HepG2 (cell line): ENCODE measurements around the gene FNBP1L. TPM values are rescaled to one million over a fixed set of nuclear protein-coding genes. Genes with fewer than 3 reads are reported as not detected.

Experiments used
- ATAC-seq: fragments of 200-7000 bp; cut with Tn5 transposase; 3 replicates; pipeline ENCODE4 v1.9.1; 2020; ENCODE audit warnings: mild to moderate bottlenecking, moderate library complexity
- BruUV-seq: library from RNA; stranded (reverse); fragments of 400-500 nt; replicated peaks from 2 replicates; lab custom pipeline; 2021; lab: Mats Ljungman, UMichigan
- CTCF ChIA-PET: fragments of 300-600 bp; formaldehyde crosslinking; extraction: SDS; loops from one replicate; lab custom pipeline; 2021; ENCODE audit warnings: low total read pairs, inconsistent platforms, low intra/inter-chr PET ratio; lab: Yijun Ruan, JAX
- POLR2A ChIA-PET: fragments of 350-600 bp; sonication (Branson Sonifier 250); formaldehyde crosslinking; loops from one replicate; lab custom pipeline; 2020; ENCODE audit warnings: antibody characterized with exemption, inconsistent platforms; lab: Yijun Ruan, JAX
- DNase-seq: peaks from one replicate; pipeline ENCODE4 v3.0.0-alpha.2; 2015; ENCODE audit warnings: low spot score
- FAIRE-seq: peaks from 3 replicates; lab custom pipeline; 2011; peaks lifted over from hg19 to GRCh38; lab: Jason Lieb, UNC
- H2AFZ ChIP-seq: one replicate; pipeline ENCODE4 v1.6.1; 2011; ENCODE audit warnings: low read length, inconsistent platforms
- H3K27ac ChIP-seq: fragments of 300-600 bp; 3 replicates; pipeline ENCODE4 v1.8.0; 2011; ENCODE audit warnings: mixed run types, mild to moderate bottlenecking, mixed read lengths, low read length, inconsistent platforms; ENCODE audit not compliant: insufficient read depth; ENCODE audit errors: extremely low read length
- H3K27me3 ChIP-seq, 2 experiments: fragments of 200-600 bp in 1 of 2; 2 replicates in 1 of 2; 3 replicates in 1 of 2; pipeline versions ENCODE4 v1.6.0 to v1.8.0; 2011; ENCODE audit warnings: low read length in 2 of 2, mild to moderate bottlenecking in 2 of 2, moderate library complexity in 2 of 2, inconsistent platforms in 1 of 2; ENCODE audit not compliant: insufficient read depth in 2 of 2, control insufficient read depth in 1 of 2
- H3K36me3 ChIP-seq, 2 experiments: fragments of 200-600 bp in 1 of 2; replicated peaks in 1 of 2; 2 replicates in 1 of 2; 3 replicates in 1 of 2; pipeline versions ENCODE4 v1.5.1 to v1.8.0; 2011; ENCODE audit warnings: low read length in 2 of 2, inconsistent platforms in 1 of 2; ENCODE audit not compliant: insufficient read depth in 2 of 2, control insufficient read depth in 1 of 2
- H3K4me1 ChIP-seq: 2 replicates; pipeline ENCODE4 v1.5.1; 2012; ENCODE audit warnings: low read length, inconsistent platforms; ENCODE audit not compliant: insufficient read depth
- H3K4me2 ChIP-seq: 2 replicates; pipeline ENCODE4 v1.6.0; 2011; ENCODE audit warnings: low read depth, low read length, inconsistent platforms
- H3K4me3 ChIP-seq, 3 experiments: fragments of 200-600 bp in 1 of 3; sonication (generic), shearing (Covaris generic) in 1 of 3; replicated peaks in 1 of 3; 2 replicates each; pipeline ENCODE4 v1.5.1; 2011 to 2016; ENCODE audit warnings: low read length in 3 of 3, inconsistent platforms in 2 of 3, low read depth in 2 of 3, mild to moderate bottlenecking in 2 of 3, control low read depth in 1 of 3, mixed read lengths in 1 of 3; ENCODE audit not compliant: insufficient read depth in 1 of 3
- H3K79me2 ChIP-seq: one replicate; pipeline ENCODE4 v1.6.1; 2011; ENCODE audit warnings: low read length, inconsistent platforms; ENCODE audit not compliant: insufficient read depth
- H3K9ac ChIP-seq: 2 replicates; pipeline ENCODE4 v1.6.0; 2011; ENCODE audit warnings: mild to moderate bottlenecking, low read depth, low read length, inconsistent platforms; ENCODE audit not compliant: insufficient read depth
- H3K9me3 ChIP-seq: 2 replicates; pipeline ENCODE4 v1.5.1; 2012; ENCODE audit warnings: mild to moderate bottlenecking, low read length
- H4K20me1 ChIP-seq: 2 replicates; pipeline ENCODE4 v1.6.0; 2011; ENCODE audit warnings: inconsistent platforms, mild to moderate bottlenecking, low read length, moderate library complexity; ENCODE audit not compliant: insufficient read depth
- CEBPZ ChIP-seq: IDR thresholded peaks from 2 replicates; pipeline ENCODE4 v1.6.1; 2012; ENCODE audit warnings: low read length, improper control_type of control experiment
- GTF3A ChIP-seq: sonication (generic); formaldehyde crosslinking; conservative IDR thresholded peaks from 2 replicates; pipeline ENCODE4 v1.4.0; 2020; ENCODE audit warnings: mild to moderate bottlenecking, missing genetic modification reagents
- HNF4A ChIP-seq: sonication (generic); formaldehyde crosslinking; IDR thresholded peaks from 2 replicates; pipeline ENCODE4 v1.4.0; 2020; ENCODE audit warnings: missing genetic modification reagents
- NCOA5 ChIP-seq: sonication (generic); formaldehyde crosslinking; IDR thresholded peaks from 2 replicates; pipeline ENCODE4 v1.4.0; 2020; ENCODE audit warnings: missing genetic modification reagents
- PRPF4 ChIP-seq: fragments of 200-400 bp; formaldehyde crosslinking; IDR thresholded peaks from 2 replicates; pipeline ENCODE4 v1.6.1; 2016; ENCODE audit warnings: low read length, low read depth; ENCODE audit not compliant: poor library complexity, severe bottlenecking
- TCF7L2 ChIP-seq: IDR thresholded peaks from 2 replicates; pipeline ENCODE4 v1.6.1; 2011; ENCODE audit warnings: mild to moderate bottlenecking, low read depth, low read length, moderate library complexity
- TERF1 ChIP-seq: sonication (generic); formaldehyde crosslinking; IDR thresholded peaks from 2 replicates; pipeline ENCODE4 v1.8.0; 2022; ENCODE audit warnings: mild to moderate bottlenecking, missing genetic modification reagents, moderate library complexity
- ZNF629 ChIP-seq: sonication (generic); formaldehyde crosslinking; conservative IDR thresholded peaks from 2 replicates; pipeline ENCODE4 v1.5.0; 2020; ENCODE audit warnings: missing genetic modification reagents
- ZNF770 ChIP-seq: sonication (generic); formaldehyde crosslinking; IDR thresholded peaks from 2 replicates; pipeline ENCODE4 v1.5.0; 2020; ENCODE audit warnings: mild to moderate bottlenecking, missing genetic modification reagents
- WGBS: methylation state at CpG from one replicate; pipeline ENCODE4 v1.1.6; 2017; ENCODE audit warnings: low lambda C conversion rate; 5-methylcytosine and 5-hydroxymethylcytosine counted together
- in situ Hi-C: cut with HindIII; loops from 2 replicates; pipeline ENCODE4 v1.10.0; 2017; ENCODE audit warnings: low pct_unique_long_range_greater_than_20kb; ENCODE audit not compliant: extremely low pct_ligation_motif_present
- intact Hi-C: fragments of 100-400 bp; cut with micrococcal nuclease; formaldehyde crosslinking; loops from one replicate; pipeline ENCODE4 v1.10.0; 2022; ENCODE audit not compliant: unreplicated experiment
- polyA plus RNA-seq, 8 experiments: library from polyadenylated mRNA; depleted of rRNA in 3 of 8; stranded (reverse) in 7 of 8; unstranded in 1 of 8; fragments of >200 nt; fragmentation: Illumina TruSeq in 4 of 8; extraction: Trizol in 4 of 8; gene quantifications; 2 replicates each; pipeline versions ENCODE4 v1.2.1 to v1.2.3, GENCODE V29; 2011 to 2016; ENCODE audit warnings: low read depth in 4 of 8, missing spikeins in 1 of 8, mixed read lengths in 1 of 8; ENCODE audit not compliant: insufficient read depth in 1 of 8
- total RNA-seq, 5 experiments: library from RNA; depleted of rRNA; stranded (reverse); fragments of >200 nt; fragmentation: Illumina TruSeq; extraction: Trizol; gene quantifications; 2 replicates each; pipeline ENCODE4 v1.2.3, GENCODE V29; 2016; ENCODE audit warnings: low read depth in 1 of 5
- TF ChIP-seq, protein P1 (sequence below): sonication (generic); formaldehyde crosslinking; IDR thresholded peaks from 2 replicates; pipeline ENCODE4 v1.4.0; 2020; ENCODE audit warnings: missing genetic modification reagents

The FNBP1L gene
- total and polyA plus RNA-seq, 2 of the 13 experiments (the other 11 are each of a cell fraction or from before 2014, with no cell fraction given), result 24.1 to 27.1 TPM

DNA sequence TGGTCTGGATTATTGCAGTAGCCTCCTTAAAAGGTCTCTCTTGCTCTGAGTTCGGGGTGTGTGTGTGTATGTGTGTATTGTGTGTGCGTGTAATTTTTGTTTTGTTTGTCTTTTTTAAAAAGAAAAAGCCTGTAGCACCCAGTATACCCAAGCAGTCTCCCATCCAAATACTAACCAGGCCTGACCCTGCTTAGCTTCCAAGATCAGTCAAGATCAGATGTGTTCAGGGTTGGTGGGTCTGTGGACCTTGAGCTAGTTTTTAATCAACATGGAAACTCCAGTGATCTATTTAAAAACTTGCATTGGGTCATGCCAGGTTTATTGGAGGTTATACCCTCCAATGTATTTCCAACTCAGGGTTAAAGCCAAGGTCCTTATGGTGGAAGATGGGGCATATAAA lies 40.3 kb downstream of the FNBP1L start:
- CTCF ChIA-PET, result no interaction called here
- peaks cover 17% of the 10 kb centered on the region; the same call in 1 of the 2 replicates for H3K4me1 ChIP-seq
- H3K27me3 ChIP-seq, result no peaks in the 10 kb centered on the region
- H3K79me2 ChIP-seq, result peaks cover 73% of the 10 kb centered on the region
- no peak overlapping the region for H3K4me2 ChIP-seq
- no peak overlapping the region for H3K9ac ChIP-seq
- ATAC-seq (no peak), FAIRE-seq (no peak), DNase-seq (no peak)
- POLR2A ChIA-PET, result interaction anchor here (1.2 kb wide), 1 partner anchor 143 kb away, joined by 3 read pairs; the partner anchor contains the start of gene DR1
- peaks cover 17% of the 10 kb centered on the region; the same call in 1 of the 2 replicates for H4K20me1 ChIP-seq
- no peak overlapping the region for H3K4me3 ChIP-seq
- H2AFZ ChIP-seq, result no peak overlapping the region
- no peak overlapping the region for H3K27ac ChIP-seq
- no peaks in the 10 kb centered on the region for H3K36me3 ChIP-seq
- WGBS, result 100% methylated on average over 2 of the region's 2 CpGs
- in situ Hi-C loops, result no loop called here
- no TSS peak for BruUV-seq
- no peaks in the 10 kb centered on the region for H3K9me3 ChIP-seq
- intact Hi-C loops, result no loop called here
- no peak for TF ChIP-seq ZNF770 (CRISPR knock-in tag)
- TF ChIP-seq PRPF4, result no peak
- TF ChIP-seq, protein P1, sequence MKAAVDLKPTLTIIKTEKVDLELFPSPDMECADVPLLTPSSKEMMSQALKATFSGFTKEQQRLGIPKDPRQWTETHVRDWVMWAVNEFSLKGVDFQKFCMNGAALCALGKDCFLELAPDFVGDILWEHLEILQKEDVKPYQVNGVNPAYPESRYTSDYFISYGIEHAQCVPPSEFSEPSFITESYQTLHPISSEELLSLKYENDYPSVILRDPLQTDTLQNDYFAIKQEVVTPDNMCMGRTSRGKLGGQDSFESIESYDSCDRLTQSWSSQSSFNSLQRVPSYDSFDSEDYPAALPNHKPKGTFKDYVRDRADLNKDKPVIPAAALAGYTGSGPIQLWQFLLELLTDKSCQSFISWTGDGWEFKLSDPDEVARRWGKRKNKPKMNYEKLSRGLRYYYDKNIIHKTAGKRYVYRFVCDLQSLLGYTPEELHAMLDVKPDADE (CRISPR knock-in tag), result no peak
- 0 out of 2 replicates have a peak, but pooled peaks have one; percentile 13 for TF ChIP-seq HNF4A
- no peak for TF ChIP-seq TERF1 (CRISPR knock-in tag)
- TF ChIP-seq NCOA5 (CRISPR knock-in tag), result no peak
- TF ChIP-seq CEBPZ, result no peak
- TF ChIP-seq GTF3A (CRISPR knock-in tag), result peak; percentile 100
- TF ChIP-seq ZNF629 (CRISPR knock-in tag), result peak; percentile 45; the same call in 1 of the 2 replicates
- TF ChIP-seq TCF7L2, result no peak
